ENCODE data around the gene UEVLD. TPM values are rescaled to one million over a fixed set of nuclear protein-coding genes. Genes with fewer than 3 reads are reported as not detected.

UEVLD gene
- total RNA-seq, 1 experiment from 2014 or later = 31.6 TPM

DNA sequence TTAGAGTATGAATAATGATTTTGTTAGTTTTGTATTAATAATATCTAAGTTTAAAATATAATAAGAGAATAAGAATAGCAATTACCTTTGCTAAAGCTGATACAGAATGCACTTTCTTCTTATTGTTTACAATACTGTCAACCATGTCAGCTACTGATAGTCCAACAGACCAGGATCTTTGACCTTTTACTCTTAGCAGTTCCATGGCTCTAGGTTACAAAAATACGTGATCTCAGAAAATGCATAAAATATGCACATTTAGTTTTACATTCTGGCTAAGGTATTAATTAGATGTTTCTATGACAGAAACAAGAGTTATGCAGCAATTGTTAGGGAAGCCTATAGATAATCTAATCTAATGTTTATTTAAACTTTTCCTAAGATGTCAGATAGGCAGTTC, 54.3 kb downstream of the UEVLD start:
- Histone ChIP-seq H3K4me3 (no peak overlapping the region), H3K27ac (no peak overlapping the region), H4K20me1 (ENCODE audit: insufficient read depth) (no peaks in the 10 kb centered on the region), H3F3A (ENCODE audit: insufficient read depth, low read depth) (peaks cover 12% of the 10 kb centered on the region; the same call in 1 of the 2 replicates), H3K79me2 (ENCODE audit: low read depth) (no peaks in the 10 kb centered on the region), H3K9me3 (ENCODE audit: insufficient read depth, low read depth) (no peaks in the 10 kb centered on the region), H2AFZ (no peak overlapping the region), H3K9me2 (ENCODE audit: insufficient read depth) (no peaks in the 10 kb centered on the region), H3K36me3 (ENCODE audit: low read depth) (0 out of 2 replicates have a peak, but pooled peaks cover 13% of the 10 kb centered on the region), H3K4me2 (no peak overlapping the region), H3K27me3 (ENCODE audit: insufficient read depth, low read depth) (no peaks in the 10 kb centered on the region), H3K4me1 (replicated peaks; ENCODE audit: insufficient read depth) (no peaks in the 10 kb centered on the region)
- intact Hi-C loops (cut with micrococcal nuclease; ENCODE audit: unreplicated experiment) = no loop called here
- no TSS peak for BruUV-seq (replicated peaks)
- TF ChIP-seq EZH2 (IDR thresholded peaks at IDR 0.05; ENCODE audit: low read depth) = no peak
- TF ChIP-seq, protein P1, sequence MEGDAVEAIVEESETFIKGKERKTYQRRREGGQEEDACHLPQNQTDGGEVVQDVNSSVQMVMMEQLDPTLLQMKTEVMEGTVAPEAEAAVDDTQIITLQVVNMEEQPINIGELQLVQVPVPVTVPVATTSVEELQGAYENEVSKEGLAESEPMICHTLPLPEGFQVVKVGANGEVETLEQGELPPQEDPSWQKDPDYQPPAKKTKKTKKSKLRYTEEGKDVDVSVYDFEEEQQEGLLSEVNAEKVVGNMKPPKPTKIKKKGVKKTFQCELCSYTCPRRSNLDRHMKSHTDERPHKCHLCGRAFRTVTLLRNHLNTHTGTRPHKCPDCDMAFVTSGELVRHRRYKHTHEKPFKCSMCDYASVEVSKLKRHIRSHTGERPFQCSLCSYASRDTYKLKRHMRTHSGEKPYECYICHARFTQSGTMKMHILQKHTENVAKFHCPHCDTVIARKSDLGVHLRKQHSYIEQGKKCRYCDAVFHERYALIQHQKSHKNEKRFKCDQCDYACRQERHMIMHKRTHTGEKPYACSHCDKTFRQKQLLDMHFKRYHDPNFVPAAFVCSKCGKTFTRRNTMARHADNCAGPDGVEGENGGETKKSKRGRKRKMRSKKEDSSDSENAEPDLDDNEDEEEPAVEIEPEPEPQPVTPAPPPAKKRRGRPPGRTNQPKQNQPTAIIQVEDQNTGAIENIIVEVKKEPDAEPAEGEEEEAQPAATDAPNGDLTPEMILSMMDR (conservative IDR thresholded peaks at IDR 0.05) = no peak
- no peak for DNase-seq
- ChIA-PET POLR2A (ENCODE audit: unreplicated experiment) (no interaction called here), CTCF (no interaction called here)

DNA sequence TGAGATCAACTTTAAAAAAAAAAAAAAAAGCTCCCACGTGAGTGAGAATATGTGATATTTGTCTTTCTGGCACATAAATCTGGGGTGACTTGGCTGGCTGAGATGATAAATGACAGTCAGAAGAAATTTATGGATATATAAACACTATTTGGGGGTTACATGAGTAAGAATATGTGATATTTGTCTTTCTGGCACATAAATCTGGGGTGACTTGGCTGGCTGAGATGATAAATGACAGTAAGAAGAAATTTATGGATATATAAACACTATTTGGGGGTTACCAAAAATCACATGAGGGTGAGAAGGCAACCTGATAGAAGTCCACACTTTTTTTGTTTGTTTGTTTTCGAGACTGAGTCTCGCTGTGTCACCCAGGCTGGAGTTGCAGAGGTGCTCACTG, 55.2 kb downstream of the UEVLD start:
- Histone ChIP-seq H3K36me3 (ENCODE audit: low read depth) (0 out of 2 replicates have a peak, but pooled peaks cover 13% of the 10 kb centered on the region), H3K4me1 (replicated peaks; ENCODE audit: insufficient read depth) (no peaks in the 10 kb centered on the region), H3K4me3 (no peak overlapping the region), H3K27me3 (ENCODE audit: insufficient read depth, low read depth) (no peaks in the 10 kb centered on the region), H3F3A (ENCODE audit: insufficient read depth, low read depth) (peaks cover 12% of the 10 kb centered on the region; the same call in 1 of the 2 replicates), H3K9me3 (ENCODE audit: insufficient read depth, low read depth) (no peaks in the 10 kb centered on the region), H3K9me2 (ENCODE audit: insufficient read depth) (no peaks in the 10 kb centered on the region), H3K27ac (no peak overlapping the region), H2AFZ (no peak overlapping the region), H3K79me2 (ENCODE audit: low read depth) (peaks cover 8% of the 10 kb centered on the region), H4K20me1 (ENCODE audit: insufficient read depth) (no peaks in the 10 kb centered on the region), H3K4me2 (no peak overlapping the region)
- BruUV-seq (replicated peaks) = no TSS peak
- CTCF ChIA-PET = interaction anchor here (0.6 kb wide), 3 partner anchors 42 to 1179 kb away, joined by 4 to 9 read pairs (median 4); partner anchors contain the start of gene NAV2
- DNase-seq = no peak
- intact Hi-C loops (cut with micrococcal nuclease; ENCODE audit: unreplicated experiment) = no loop called here
- TF ChIP-seq EZH2 (IDR thresholded peaks at IDR 0.05; ENCODE audit: low read depth) = no peak
- POLR2A ChIA-PET (ENCODE audit: unreplicated experiment) = no interaction called here

DNA sequence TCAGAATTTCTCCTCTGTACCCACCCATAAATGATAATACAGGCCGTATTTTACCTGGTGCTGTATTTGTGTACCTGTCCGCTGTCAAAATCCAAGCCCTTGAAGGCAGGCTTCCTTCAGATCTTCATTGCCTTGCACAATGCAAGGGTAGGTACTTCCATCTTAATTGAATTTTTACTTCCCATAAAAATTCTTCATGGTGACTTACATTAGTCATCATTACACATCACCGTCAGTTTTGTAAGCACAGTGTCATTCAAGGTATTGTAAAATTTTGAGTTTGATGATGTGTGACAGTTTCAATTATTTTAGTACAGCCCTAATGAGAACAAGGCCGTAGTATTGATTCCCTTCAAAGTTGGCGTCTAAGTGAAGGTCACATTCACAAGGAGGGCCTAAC, 61.0 kb downstream of the UEVLD start:
- Histone ChIP-seq H3F3A (ENCODE audit: insufficient read depth, low read depth) (peaks cover 25% of the 10 kb centered on the region), H3K79me2 (ENCODE audit: low read depth) (peaks cover 56% of the 10 kb centered on the region), H3K4me1 (replicated peaks; ENCODE audit: insufficient read depth) (peaks cover 29% of the 10 kb centered on the region), H3K36me3 (ENCODE audit: low read depth) (0 out of 2 replicates have a peak, but pooled peaks cover 5% of the 10 kb centered on the region), H4K20me1 (ENCODE audit: insufficient read depth) (0 out of 2 replicates have a peak, but pooled peaks cover 2% of the 10 kb centered on the region), H3K27ac (peak overlapping the region; percentile 73), H3K4me2 (peak overlapping the region; percentile 80), H3K9me2 (ENCODE audit: insufficient read depth) (no peaks in the 10 kb centered on the region), H3K4me3 (peak overlapping the region; percentile 91), H2AFZ (peak overlapping the region; percentile 87), H3K27me3 (ENCODE audit: insufficient read depth, low read depth) (no peaks in the 10 kb centered on the region), H3K9me3 (ENCODE audit: insufficient read depth, low read depth) (no peaks in the 10 kb centered on the region)
- TF ChIP-seq, protein P1 (conservative IDR thresholded peaks at IDR 0.05) = no peak
- TF ChIP-seq EZH2 (IDR thresholded peaks at IDR 0.05; ENCODE audit: low read depth) = no peak
- CTCF ChIA-PET = no interaction called here
- POLR2A ChIA-PET (ENCODE audit: unreplicated experiment) = interaction anchor here (0.6 to 0.7 kb wide), 3 partner anchors 13 to 37 kb away, joined by 3 to 6 read pairs (median 3); no protein-coding TSS in a partner anchor
- no TSS peak for BruUV-seq (replicated peaks)
- intact Hi-C loops (cut with micrococcal nuclease; ENCODE audit: unreplicated experiment) = loop anchor here (2.0 to 10.0 kb wide), 7 partner anchors 35 to 413 kb away; partner anchors contain the start of genes GTF2H1, HPS5, LDHA and SPTY2D1
- peak in 1 of 2 experiments; percentile 79 for DNase-seq

Data from PC-9 (cell line).